GM19239 (cell line): Measurements from ENCODE around the gene HOXB7.

Source experiments
- DNase-seq: peaks from one replicate; pipeline ENCODE4 v3.0.0; 2011; ENCODE audit warnings: low spot score; ENCODE audit not compliant: insufficient read length
- FAIRE-seq: peaks from 2 replicates; lab custom pipeline; 2011; peaks lifted over from hg19 to GRCh38; lab: Jason Lieb, UNC

Gene HOXB7

GRCh38 chr17:48612456-48612853 is 1.6 kb upstream of the HOXB7 start:
- DNase-seq (no peak), FAIRE-seq (no peak)

DNA sequence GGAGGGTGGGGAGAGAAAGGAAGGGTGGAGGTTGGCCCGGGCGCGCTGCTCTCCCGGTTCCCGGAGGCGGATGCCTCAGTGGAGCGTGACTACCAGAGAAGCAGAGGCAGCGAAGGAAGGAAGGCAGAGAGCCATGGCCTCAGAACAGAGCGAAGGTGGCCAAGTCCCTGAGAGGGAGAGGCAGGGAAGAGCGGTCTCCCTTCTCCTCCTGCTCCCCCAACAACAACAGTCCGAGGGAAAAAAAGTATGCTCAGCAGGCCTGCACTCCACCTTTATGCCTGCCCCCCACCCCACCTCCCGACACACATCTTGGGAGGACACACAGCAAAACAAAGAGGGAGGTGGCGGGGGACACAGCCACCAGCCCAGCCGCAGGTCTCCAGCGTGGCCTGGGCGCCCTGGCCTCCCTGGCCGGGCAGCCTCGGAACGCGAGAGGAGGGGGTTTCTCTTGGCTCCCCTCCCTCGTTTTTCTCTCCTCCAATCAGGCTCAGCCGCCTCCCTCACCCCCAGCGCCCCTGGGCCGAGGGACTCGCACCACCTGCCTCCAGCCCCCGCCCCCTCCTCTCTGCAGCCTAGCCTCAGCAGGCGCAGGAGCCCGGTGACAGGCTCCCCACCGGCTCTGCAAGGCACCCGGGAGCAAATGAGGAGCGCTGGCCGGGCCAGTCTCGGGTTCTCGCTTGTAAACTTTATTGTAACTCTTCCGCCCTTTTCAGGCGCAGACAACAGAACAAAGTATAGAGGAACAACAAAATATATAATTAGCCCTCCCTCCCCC is 1.1 kb upstream of the HOXB7 start:
- DNase-seq = no peak
- peak; percentile 45 for FAIRE-seq

DNA sequence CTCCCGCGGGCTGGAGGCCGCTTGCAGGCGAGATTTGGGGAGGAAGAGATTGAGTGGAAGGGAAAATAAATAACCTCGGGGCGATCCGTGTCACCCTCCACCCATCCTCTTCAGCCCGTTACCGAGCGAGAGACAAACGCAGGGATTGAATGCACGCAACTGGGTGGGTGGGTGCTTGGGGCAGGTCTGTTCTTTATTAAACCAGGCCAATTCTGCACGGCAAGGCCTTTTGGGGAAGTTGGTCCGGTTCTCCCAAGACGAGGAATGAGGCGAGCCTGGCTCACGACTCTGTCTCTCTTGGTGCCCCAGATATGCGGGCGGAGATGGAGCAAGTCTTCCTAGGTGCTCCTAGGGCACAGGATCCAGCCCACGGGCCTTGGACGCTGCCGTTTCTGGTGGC is 396 bp upstream of the HOXB7 start:
- DNase-seq (no peak), FAIRE-seq (peak; percentile 37)

GRCh38 chr17:48609759-48610281 is 997 bp downstream of the HOXB7 start:
- FAIRE-seq = no peak
- no peak for DNase-seq

- DNase-seq = no peak
- FAIRE-seq = no peak
These were observed 1.8 kb downstream of the HOXB7 start for GRCh38 chr17:48609033-48609432.

DNA sequence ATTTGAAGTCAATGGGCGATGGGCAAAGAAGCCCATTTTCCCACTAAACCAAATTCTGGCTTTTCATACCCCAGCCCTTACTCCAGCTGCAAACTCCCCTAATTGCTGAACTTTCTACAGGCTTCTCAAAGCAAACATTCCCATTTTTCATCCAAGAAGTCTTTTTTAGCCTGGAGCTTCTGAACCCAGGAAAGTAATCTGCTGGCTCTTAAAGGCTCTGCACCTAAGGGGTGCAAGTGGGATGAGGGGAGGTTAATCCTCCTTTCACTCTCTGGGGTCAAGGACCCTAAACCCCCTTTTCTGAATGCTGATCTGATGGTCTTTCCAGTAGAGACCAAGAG is 2.4 kb downstream of the HOXB7 start:
- DNase-seq = no peak
- no peak for FAIRE-seq

GRCh38 chr17:48606892-48607614 is 3.8 kb downstream of the HOXB7 start:
- DNase-seq = no peak
- FAIRE-seq = no peak

GRCh38 chr17:48605991-48606891 is 4.6 kb downstream of the HOXB7 start:
- FAIRE-seq (no peak), DNase-seq (no peak)

DNA sequence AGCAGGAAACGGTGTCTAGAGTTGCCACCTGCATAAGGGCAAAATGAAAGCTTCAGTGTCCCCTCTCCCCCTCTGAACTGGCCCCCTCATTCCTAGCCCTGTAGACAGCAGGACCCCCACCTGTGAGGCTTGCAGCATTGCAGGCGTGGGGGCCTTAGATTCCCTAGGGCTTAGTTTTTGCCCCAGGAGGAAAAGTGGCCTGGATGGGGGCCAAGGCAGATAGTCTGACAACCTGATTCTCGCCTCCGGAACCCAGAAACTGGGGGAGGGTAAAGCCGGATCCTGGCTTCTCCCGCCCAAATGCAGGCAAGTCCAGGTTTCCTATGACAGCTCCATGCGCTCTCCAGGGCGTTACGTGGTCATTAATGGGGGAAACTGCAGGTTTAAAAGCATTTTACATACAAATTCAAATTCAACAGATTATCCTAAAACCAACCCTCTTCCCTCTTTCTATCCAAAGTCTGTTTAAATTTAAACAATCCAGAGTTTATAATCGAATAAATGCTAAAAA is 5.4 kb downstream of the HOXB7 start:
- no peak for DNase-seq
- no peak for FAIRE-seq

GRCh38 chr17:48604770-48605329 is 6.0 kb downstream of the HOXB7 start, which contains the start of gene HOXB6:
TSS of gene HOXB6 (minus strand) at chr17:48604986. CDS start at chr17:48598150, 6,836 bp downstream.
- FAIRE-seq (no peak), DNase-seq (no peak)

DNA sequence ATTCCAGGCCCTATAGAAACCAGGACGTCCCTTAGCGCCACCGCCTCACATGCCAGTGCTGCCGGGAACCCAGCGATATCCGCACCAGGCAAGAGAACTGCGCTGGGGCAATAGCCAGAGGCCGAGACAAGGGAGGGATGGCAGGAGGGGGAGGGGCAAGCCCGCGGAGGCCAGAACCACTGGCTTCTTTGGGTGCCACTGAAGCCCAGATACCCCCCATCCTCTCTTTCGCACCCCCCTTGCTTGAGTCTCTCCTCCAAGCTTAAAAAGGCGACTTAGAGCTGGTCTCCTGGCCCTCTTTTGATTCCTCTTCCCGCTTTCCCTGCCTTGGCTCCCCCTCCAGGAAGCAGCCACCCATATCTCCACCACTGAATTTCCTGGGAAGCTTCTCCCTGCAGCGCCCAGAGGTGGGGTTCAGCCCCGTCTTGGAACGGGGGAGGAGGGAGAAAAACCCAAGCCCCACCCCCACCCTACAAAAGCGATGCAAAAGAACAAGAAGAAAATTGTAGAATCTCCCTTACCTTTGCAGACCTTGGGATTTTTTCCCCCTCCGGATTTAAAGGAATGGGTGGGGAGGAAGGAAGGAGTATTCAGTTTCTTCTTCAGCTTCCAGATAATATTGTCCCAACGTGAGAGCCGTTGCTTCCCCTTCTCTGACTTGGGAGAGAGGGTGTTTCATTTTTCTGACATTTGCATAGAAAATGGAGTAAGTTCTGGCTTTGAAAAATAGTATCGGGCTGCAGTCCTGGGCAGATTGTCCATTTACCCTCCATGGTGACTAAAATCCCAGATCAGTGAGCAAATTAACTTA is 6.7 kb downstream of the HOXB7 start:
- FAIRE-seq = no peak
- DNase-seq = no peak

DNA sequence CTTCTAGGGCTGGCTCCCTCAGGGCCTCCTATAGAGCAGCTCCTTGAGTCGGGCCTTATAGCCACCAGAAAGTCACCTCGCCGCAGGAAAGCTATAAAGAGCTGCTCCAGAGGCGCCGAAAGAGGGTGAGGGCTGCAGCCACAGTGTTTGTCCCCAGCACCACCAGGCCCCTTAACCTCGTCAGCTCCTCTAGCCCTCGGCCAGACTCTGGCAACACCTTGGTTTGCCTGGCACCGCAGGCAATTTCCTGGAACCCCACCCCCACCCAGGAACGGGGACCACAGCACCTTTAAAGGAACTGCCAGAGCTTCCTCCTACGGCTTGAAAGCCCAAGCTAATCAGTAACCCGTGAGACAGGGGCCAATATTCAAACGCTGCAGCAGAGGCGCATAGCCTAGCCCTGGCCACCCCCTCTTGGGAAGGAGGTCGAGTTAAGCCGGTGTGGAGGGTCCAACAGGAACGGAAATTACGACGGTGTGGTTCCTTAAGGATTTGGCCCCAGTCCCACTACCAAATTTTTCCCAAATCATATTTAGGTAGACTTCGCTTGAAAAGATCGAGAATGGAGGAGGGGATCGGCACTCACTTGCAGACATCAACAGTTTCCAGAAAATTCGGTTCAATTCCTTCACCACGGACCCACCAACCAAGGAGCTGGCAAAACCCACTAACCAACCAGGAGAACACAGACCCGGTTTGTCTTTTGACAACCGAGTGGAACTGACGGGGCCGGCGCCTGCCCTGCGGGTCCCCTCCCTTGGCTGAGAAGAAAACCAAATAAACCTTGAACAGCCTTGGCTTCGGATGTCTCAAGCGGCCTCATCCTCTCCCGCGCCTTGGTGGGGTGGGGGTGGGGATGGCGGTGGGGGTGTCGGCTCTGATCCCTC is 9.0 kb downstream of the HOXB7 start:
- FAIRE-seq (no peak), DNase-seq (no peak)

- DNase-seq (no peak), FAIRE-seq (no peak)
These were observed 9.6 kb downstream of the HOXB7 start for GRCh38 chr17:48601207-48601538.

DNA sequence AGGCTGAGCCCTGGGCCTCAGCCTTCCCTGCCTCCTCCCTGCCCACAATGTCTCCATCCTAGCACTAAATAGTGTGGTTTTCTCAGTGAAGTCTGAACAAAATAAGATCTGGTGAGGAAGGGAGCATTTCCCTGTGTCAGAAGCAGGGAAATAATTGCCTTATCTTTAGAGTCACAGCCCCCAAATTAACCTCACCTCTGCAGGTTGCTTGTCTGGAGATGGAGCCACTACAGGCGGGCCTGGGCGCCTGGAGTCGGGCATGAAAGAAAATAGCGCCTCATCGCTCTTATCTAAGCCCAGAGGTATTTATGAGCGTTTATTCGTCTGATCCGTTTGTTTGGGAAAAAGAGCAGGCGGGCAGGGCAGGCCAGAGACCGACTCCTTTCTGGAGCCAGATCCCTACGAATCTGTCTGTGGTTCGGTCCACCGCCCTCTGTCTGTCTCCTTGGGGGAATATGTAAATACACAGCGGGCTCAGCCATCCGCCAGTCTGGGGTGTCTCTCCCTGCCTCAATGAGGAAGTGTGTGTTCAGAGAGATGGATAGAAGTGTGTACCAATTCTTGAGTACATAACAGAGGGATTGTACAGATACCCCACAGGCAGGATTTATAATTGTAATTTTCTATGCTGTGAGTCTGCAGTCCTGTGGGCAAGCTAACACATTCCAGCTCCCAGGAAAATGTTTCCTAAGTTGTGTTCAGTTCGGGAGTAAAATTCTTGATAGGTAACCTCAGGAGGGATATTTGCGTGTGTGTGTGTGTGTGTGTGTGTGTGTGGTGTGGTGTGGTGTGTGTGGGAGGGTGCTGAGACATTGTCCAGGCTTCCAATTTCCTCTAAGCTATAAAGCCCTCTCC is 10.3 kb downstream of the HOXB7 start:
- no peak for DNase-seq
- FAIRE-seq = no peak

- FAIRE-seq = no peak
These were observed 11.5 kb downstream of the HOXB7 start for GRCh38 chr17:48599354-48599753.

GRCh38 chr17:48598736-48599135 is 12.1 kb downstream of the HOXB7 start:
- DNase-seq (no peak), FAIRE-seq (no peak)

More at GRCh38 chr17:48599354-48599753, 11.5 kb downstream of the HOXB7 start:
- no peak for DNase-seq
